Stimulated activated naive CD8-positive, alpha-beta T cell treated with anti-CD3 and anti-CD28 coated beads, Interleukin-15, Interleukin-2, amounts not matched to agents 100 U/mL and 50 U/mL, for 24 hours (primary cell): Measurements from ENCODE around the gene MICU1.
A peak's percentile ranks its signal among the peaks of the same experiment; 100 is the strongest.
"Not testable (repeated sequence)": the region's sequence is repeated elsewhere in the genome, so short reads cannot be mapped to it uniquely, and the experiment has no call there.

Source experiments
- ATAC-seq: fragments of 150-1000 bp; cut with Tn5 transposase; one replicate; pipeline ENCODE4 v1.10.0; 2021
- DNase-seq: peaks from one replicate; pipeline ENCODE4 v3.0.0; 2021

MICU1 gene

DNA sequence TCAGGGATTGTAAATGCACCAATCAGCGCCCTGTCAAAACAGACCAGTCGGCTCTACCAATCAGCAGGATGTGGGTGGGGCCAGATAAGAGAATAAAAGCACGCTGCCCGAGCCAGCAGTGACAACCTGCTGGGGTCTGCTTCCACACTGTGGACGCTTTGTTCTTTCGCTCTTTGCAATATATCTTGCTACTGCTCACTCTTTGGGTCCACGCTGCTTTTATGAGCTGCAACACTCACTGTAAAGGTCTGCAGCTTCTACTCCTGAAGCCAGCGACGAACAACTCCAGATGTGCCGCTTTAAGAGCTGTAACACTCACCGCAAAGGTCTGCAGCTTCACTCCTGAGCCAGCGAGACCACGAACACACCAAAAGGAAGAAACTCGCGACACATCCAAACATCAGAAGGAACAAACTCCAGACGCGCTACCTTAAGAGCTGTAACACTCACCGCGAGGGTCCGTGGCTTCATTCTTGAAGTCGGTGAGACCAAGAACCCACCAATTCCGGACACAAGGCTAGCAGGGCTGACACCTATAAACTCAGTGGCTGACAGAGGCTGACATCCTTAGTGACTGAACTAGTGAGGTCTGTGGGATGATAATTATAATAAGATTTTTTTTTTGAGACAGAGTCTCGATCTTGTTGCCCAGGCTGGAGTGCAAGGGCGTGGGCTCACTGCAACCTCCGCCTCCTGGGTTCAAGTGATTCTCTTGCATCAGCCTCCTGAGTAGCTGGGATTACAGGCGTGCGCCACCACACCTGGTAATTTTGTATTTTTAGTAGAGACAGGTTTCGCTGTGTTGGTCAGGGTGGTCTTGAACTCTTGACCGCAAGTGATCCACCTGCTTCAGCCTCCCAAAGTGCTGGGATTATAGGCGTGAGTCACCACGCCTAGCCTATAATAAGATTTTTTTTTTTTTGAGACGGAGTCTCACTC is 298.9 kb downstream of the MICU1 start:
- ATAC-seq: peak; percentile 9
- peak; percentile 81 for DNase-seq

DNA sequence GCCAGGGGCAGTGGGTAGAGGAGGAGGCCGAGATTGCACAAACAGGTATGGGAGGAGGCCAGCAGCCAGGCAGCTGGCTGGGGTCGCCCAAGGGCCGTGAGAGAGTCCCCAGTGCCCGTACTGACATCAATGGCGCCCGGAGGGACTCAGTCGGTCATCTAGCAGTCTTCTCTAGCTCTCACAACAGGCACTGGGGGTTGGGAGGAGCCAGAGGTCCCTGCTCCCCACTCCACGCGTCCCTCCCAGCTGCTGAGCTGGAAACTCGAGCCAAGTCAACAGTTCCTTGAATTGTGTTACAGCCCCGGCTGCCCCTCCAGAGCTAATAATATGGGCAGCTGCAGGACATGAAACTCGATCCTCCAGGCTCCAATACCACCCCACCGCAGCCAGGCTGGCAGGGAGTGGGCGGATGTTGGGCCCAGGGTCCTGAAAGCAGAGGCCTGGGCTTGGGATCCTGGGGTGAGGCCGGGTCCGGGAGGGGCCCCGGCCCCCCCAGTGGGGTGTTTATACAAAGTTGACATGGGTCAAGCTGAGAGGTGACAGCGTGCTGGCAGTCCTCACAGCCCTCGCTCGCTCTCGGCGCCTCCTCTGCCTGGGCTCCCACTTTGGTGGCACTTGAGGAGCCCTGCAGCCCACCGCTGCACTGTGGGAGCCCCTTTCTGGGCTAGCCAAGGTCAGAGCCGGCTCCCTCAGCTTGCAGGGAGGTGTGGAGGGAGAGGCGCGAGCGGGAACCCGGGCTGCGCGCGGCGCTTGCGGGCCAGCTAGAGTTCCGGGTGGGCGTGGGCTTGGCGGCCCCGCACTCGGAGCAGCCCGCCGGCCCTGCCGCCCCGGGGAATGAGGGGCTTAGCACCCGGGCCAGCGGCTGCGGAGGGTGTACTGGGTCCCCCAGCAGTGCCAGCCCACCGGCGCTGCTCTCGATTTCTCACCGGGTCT is 300.4 kb downstream of the MICU1 start:
- not testable (repeated sequence) for DNase-seq, ATAC-seq

- DNase-seq (no peak), ATAC-seq (no peak)
Measured at GRCh38 chr10:72323771-72324191, 302.1 kb downstream of the MICU1 start.

- ATAC-seq (no peak), DNase-seq (no peak)
Measured at GRCh38 chr10:72323108-72323749, 302.6 kb downstream of the MICU1 start.

DNA sequence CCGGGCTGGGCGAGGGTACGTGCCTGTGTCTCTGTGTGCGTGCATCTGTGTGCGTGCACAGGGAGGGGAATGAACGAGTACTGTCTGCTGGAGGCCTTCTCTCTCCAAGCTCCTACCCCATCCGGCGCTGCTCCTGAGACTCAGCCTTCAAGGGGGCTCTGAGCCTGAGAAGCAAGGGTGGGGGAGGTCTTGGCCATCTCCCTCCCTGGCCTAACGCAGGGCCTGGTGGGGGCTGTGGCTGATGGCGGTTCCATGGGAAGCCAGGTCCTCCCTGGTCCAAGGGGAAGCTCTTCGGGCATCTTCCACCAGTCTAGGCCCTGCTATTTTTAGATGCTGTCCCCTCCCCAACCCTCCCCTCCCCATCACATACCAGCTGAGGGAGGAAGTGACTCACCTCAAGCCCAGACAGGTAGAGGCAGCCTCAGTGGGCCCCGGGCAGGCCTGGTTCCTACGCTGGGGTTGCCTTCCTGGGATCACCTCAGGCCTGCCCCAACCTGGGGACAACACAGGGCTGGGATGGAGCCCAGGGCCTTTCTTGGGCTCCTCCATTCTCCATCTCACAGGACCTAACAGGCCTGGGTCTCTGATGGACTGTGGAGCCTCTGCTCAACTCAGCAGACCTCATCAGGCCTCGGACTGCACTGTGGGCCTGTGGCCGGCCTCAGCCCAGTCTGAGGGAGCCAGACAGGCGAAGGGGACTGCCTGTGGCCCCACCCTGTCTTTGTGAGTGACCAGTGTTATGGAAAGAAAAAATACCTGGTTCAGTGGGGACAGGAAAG is 303.4 kb downstream of the MICU1 start:
- ATAC-seq (no peak), DNase-seq (peak; percentile 66)

GRCh38 chr10:72322030-72322279 is 303.9 kb downstream of the MICU1 start:
- ATAC-seq: no peak

GRCh38 chr10:72321248-72322029 is 304.4 kb downstream of the MICU1 start:
- peak; percentile 51 for DNase-seq

More at GRCh38 chr10:72322030-72322279, 303.9 kb downstream of the MICU1 start:
- no peak for DNase-seq

DNA sequence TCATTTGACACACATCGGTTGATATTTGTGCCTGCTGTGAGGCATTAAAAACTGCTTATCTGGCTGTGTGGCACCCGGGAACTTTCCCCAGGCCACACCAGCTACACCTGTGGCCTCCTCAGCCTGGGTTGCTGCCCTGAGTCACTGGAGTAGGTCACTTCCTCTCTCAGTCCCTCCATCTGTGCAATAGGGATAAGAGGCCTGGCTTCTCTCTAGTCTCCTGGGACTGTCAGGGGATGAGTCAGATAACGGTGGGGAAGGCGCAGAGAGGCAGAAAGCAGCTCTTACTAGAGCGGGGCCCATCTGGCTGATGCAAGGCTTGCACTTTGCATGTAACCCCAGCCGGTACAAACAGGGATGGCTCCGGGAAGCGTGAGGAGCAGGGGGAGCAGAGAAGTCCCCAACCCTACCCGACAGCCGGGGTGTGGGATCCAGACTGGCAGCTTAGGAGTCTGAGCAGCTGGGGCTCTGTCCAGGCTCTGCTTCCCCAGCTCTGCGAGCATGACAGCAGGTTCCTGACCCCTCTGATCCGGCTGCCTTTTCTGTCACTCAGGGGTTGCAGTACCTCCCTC is 305.1 kb downstream of the MICU1 start:
- peak; percentile 81 for DNase-seq
- peak; percentile 80 for ATAC-seq

More at GRCh38 chr10:72321248-72322029, 304.4 kb downstream of the MICU1 start:
- no peak for ATAC-seq

- DNase-seq: peak; percentile 92
- peak; percentile 56 for ATAC-seq
Measured at GRCh38 chr10:72319416-72320254, 306.2 kb downstream of the MICU1 start.

DNA sequence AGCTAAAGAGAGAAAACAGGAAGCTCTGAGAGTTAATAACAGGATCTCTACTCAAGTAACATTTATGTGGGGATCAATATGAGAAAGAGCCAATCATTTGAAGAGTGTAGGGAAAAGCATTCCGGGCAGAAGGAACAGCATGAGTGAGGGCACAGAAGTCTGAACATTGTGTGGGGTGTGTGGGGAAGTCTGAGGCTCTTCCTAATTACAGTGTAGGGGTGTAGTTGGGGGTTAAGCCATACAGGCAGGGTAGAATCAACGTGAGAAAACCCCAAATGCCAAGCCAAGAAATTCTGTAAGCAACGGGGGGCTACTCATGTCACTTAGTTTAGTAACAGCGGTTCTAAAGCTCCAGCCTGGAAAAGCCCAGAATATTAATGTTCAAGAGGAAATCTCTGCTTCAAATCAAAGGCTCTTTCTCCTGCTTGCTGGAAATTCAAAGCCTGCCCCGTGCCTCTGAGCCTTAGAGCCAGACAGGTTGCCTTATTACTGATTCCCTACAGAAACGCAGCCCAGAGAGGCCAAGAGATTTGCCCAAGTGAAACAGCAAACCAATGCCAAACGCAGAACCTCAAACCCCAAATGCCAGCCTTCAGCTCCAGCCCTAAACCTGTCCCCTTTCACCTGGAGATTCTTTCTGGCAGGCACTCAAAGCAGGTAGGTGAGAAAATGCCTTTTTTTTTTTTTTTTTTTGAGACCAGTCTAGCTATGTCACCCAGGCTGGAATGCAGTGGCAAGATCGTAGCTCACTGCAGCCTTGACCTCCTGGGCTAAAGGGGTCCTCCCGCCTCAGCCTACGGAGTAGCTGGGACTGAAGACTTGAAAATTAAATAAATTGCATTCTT is 307.2 kb downstream of the MICU1 start:
- no peak for ATAC-seq
- DNase-seq: no peak
